Glutamatergic neuron (in vitro differentiated cells): ENCODE measurements around the gene THSD4. TPM values are rescaled to one million over a fixed set of nuclear protein-coding genes. Genes with fewer than 3 reads are reported as not detected.

Experiments used
- DNase-seq: peaks from one replicate; pipeline ENCODE4 v3.0.0; 2022
- H3K27ac Mint-ChIP-seq: one replicate; pipeline ENCODE4 v1.8.0; 2020; ENCODE audit warnings: mild to moderate bottlenecking, mixed read lengths, inconsistent platforms; ENCODE audit not compliant: unreplicated experiment
- H3K27me3 Mint-ChIP-seq: one replicate; pipeline ENCODE4 v1.8.0; 2020; ENCODE audit warnings: mild to moderate bottlenecking, moderate library complexity, mixed read lengths, inconsistent platforms; ENCODE audit not compliant: unreplicated experiment
- H3K36me3 Mint-ChIP-seq: one replicate; pipeline ENCODE4 v1.8.0; 2020; ENCODE audit warnings: mild to moderate bottlenecking, mixed read lengths, inconsistent platforms; ENCODE audit not compliant: unreplicated experiment
- H3K4me1 Mint-ChIP-seq: one replicate; pipeline ENCODE4 v1.8.0; 2020; ENCODE audit warnings: mild to moderate bottlenecking, low read depth, mixed read lengths, inconsistent platforms; ENCODE audit not compliant: unreplicated experiment
- H3K4me3 Mint-ChIP-seq: one replicate; pipeline ENCODE4 v1.8.0; 2020; ENCODE audit warnings: mild to moderate bottlenecking, mixed read lengths, inconsistent platforms; ENCODE audit not compliant: unreplicated experiment
- H3K9me3 Mint-ChIP-seq: one replicate; pipeline ENCODE4 v1.8.0; 2020; ENCODE audit warnings: mild to moderate bottlenecking, moderate library complexity, mixed read lengths, inconsistent platforms; ENCODE audit not compliant: unreplicated experiment
- CTCF ChIP-seq: fragments of 200-600 bp; sonication (generic); IDR thresholded peaks from one replicate; pipeline ENCODE4 v1.5.0; 2021; ENCODE audit not compliant: partially characterized antibody, unreplicated experiment
- total RNA-seq: library from RNA; stranded (reverse); fragmentation: NEBNext Ultra II Directional; extraction: Animal tissue kit (Norgen Biotek cat#: 25700); gene quantifications from one replicate; pipeline ENCODE4 v1.2.1, GENCODE V29; 2021; ENCODE audit not compliant: unreplicated experiment

THSD4 gene
- total RNA-seq, 1 donor from 2014 or later, result 12.3 TPM

DNA sequence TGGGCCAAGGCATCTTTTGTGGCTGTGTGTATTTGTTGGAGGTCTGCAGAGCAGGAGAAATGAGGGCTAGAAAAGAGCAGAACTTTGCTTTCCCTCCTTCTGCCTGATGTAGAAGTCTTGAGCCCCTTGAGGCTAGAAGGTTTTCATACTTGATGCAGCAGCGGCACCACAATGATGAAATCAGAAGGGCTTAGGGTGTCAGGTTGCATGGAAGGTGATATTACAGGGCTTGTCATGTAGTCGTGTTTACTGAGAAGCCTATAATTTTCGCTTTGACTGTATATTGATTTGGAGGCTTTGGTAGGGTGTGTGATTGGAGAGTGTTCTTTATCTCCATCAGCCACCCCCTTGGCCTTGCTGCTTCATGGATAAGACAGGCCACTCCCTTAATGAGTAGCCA is 339.8 kb downstream of the THSD4 start:
- Mint-ChIP-seq H3K4me1 (peaks cover 11% of the 10 kb centered on the region), H3K4me3 (no peak overlapping the region), H3K36me3 (no peaks in the 10 kb centered on the region), H3K9me3 (no peaks in the 10 kb centered on the region), H3K27ac (no peak overlapping the region), H3K27me3 (no peaks in the 10 kb centered on the region)
- DNase-seq, result no peak
- TF ChIP-seq CTCF, result no peak

DNA sequence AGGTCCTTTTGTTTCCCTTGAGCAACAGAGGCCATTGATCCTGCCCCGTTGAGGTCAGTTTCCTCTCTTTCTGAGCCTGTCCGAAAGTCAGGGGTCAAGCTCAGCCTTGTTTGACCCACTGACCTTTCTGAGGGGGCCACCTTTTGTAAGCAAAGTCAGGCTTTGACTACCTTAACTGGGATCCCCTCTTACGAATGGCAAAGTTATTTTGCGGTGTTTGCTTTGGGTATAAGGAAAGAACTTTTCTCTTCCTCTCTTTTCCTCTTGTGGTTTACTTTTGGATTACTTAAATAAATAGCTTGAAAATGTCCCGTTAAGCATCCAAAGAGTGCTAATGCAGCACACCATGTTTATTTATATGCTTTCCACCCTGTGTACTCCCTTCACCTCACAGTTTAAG is 340.6 kb downstream of the THSD4 start:
- DNase-seq, result no peak
- Mint-ChIP-seq H3K27ac (no peak overlapping the region), H3K36me3 (no peaks in the 10 kb centered on the region), H3K9me3 (no peaks in the 10 kb centered on the region), H3K4me3 (no peak overlapping the region), H3K4me1 (peaks cover 11% of the 10 kb centered on the region), H3K27me3 (no peaks in the 10 kb centered on the region)
- no peak for TF ChIP-seq CTCF

GRCh38 chr15:71456362-71456761 is 341.1 kb downstream of the THSD4 start:
- no peak for DNase-seq
- no peak overlapping the region for H3K27ac Mint-ChIP-seq
- H3K4me3 Mint-ChIP-seq, result no peak overlapping the region
- H3K27me3 Mint-ChIP-seq, result no peaks in the 10 kb centered on the region
- H3K4me1 Mint-ChIP-seq, result peaks cover 11% of the 10 kb centered on the region
- no peaks in the 10 kb centered on the region for H3K9me3 Mint-ChIP-seq
- no peaks in the 10 kb centered on the region for H3K36me3 Mint-ChIP-seq
- TF ChIP-seq CTCF, result no peak

GRCh38 chr15:71456811-71457210 is 341.5 kb downstream of the THSD4 start:
- H3K9me3 Mint-ChIP-seq, result no peaks in the 10 kb centered on the region
- no peak for DNase-seq
- H3K36me3 Mint-ChIP-seq, result no peaks in the 10 kb centered on the region
- H3K27me3 Mint-ChIP-seq, result no peaks in the 10 kb centered on the region
- no peak overlapping the region for H3K27ac Mint-ChIP-seq
- no peak for TF ChIP-seq CTCF
- peaks cover 11% of the 10 kb centered on the region for H3K4me1 Mint-ChIP-seq
- no peak overlapping the region for H3K4me3 Mint-ChIP-seq

GRCh38 chr15:71458089-71458660 is 342.9 kb downstream of the THSD4 start:
- no peak overlapping the region for H3K4me3 Mint-ChIP-seq
- no peak overlapping the region for H3K27ac Mint-ChIP-seq
- peaks cover 11% of the 10 kb centered on the region for H3K4me1 Mint-ChIP-seq
- no peaks in the 10 kb centered on the region for H3K9me3 Mint-ChIP-seq
- H3K36me3 Mint-ChIP-seq, result no peaks in the 10 kb centered on the region
- no peak for TF ChIP-seq CTCF
- H3K27me3 Mint-ChIP-seq, result no peaks in the 10 kb centered on the region
- no peak for DNase-seq
